GM20000 (cell line): ENCODE results near the gene NOL4L.

Source experiments
- DNase-seq: peaks from one replicate; pipeline ENCODE4 v3.0.0; 2012; ENCODE audit warnings: low spot score
- TF ChIP-seq, protein P1 (sequence below): IDR thresholded peaks from 2 replicates; pipeline ENCODE4 v1.5.1; 2012; ENCODE audit warnings: mild to moderate bottlenecking, control low read depth; ENCODE audit errors: extremely low read depth, missing control alignments

Gene NOL4L

GRCh38 chr20:32450484-32451061, 134.6 kb downstream of the NOL4L start:
- DNase-seq, result no peak
- TF ChIP-seq, protein P1, sequence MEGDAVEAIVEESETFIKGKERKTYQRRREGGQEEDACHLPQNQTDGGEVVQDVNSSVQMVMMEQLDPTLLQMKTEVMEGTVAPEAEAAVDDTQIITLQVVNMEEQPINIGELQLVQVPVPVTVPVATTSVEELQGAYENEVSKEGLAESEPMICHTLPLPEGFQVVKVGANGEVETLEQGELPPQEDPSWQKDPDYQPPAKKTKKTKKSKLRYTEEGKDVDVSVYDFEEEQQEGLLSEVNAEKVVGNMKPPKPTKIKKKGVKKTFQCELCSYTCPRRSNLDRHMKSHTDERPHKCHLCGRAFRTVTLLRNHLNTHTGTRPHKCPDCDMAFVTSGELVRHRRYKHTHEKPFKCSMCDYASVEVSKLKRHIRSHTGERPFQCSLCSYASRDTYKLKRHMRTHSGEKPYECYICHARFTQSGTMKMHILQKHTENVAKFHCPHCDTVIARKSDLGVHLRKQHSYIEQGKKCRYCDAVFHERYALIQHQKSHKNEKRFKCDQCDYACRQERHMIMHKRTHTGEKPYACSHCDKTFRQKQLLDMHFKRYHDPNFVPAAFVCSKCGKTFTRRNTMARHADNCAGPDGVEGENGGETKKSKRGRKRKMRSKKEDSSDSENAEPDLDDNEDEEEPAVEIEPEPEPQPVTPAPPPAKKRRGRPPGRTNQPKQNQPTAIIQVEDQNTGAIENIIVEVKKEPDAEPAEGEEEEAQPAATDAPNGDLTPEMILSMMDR, result no peak

GRCh38 chr20:32449890-32450401, 135.2 kb downstream of the NOL4L start:
- DNase-seq, result no peak
- TF ChIP-seq, protein P1, result no peak

GRCh38 chr20:32449057-32449889, 135.9 kb downstream of the NOL4L start:
- TF ChIP-seq, protein P1, result no peak
- DNase-seq, result no peak

GRCh38 chr20:32448306-32449056, 136.7 kb downstream of the NOL4L start:
- no peak for DNase-seq
- TF ChIP-seq, protein P1, result no peak

- no peak for DNase-seq
- TF ChIP-seq, protein P1, result no peak
These were observed 137.8 kb downstream of the NOL4L start for GRCh38 chr20:32447136-32448027.

DNA sequence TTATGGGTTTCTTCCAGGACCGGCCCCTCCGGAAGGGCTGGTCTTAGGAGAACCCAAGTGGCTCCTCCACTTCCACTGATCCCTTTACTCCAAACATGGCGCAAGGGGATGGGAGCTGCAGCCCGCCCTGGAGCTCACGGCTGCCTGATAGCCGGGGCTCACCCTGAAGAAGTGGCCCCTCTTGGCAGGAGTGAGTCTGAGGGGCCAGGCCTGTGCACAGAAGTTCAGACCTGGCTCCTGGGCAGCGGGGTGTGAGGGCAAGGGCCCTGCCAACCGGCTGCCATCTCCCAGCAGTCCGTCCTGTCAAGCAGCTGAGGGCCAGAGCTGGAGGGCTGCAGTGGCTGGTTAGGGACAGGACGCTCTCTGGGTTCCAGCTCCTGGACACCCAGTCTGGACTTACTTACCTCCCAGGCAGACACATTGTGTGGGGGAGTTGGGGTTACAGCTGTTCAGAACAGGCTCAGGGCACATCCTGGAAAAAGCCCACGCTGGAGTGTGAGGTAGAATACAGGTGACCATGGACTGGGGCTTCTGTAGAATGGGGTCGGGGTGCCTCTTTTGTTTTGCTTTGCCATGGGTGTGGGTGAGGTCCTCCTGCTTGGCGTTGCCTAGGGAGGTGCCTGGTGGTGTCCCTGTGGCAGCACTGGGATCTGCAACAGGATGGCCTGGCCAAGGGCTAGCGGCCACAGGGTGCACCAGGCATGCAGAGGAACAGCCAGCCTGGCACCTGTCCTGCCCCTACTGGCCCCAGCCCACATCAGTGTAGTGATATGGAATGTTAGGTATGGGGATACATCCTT, 138.6 kb downstream of the NOL4L start:
- TF ChIP-seq, protein P1, result no peak

More for the DNA sequence above, 138.6 kb downstream of the NOL4L start:
- no peak for DNase-seq
